Kidney (tissue), 14 donors: ENCODE measurements around the gene CORO2A. TPM values are rescaled to one million over a fixed set of nuclear protein-coding genes. Genes with fewer than 3 reads are reported as not detected.

ENCODE experiments used
- DNase-seq, 5 donors: peaks; one replicate each; pipeline ENCODE4 v3.0.0-alpha.2; 2013 to 2020
- FAIRE-seq: peaks from 2 replicates; lab custom pipeline; 2012; peaks lifted over from hg19 to GRCh38; lab: Jason Lieb, UNC
- H3K27ac ChIP-seq, 2 donors: one replicate each; pipeline ENCODE4 v1.7.0; 2013; ENCODE audit warnings: low read depth in 2 of 2, low read length in 2 of 2, inconsistent platforms in 1 of 2
- H3K27me3 ChIP-seq: one replicate; pipeline ENCODE4 v1.7.1; 2013; ENCODE audit warnings: low read length, inconsistent platforms; ENCODE audit not compliant: control insufficient read depth, insufficient read depth
- H3K36me3 ChIP-seq, 3 donors: one replicate each; pipeline versions ENCODE4 v1.7.0 to v1.7.1; 2013; ENCODE audit warnings: low read length in 3 of 3, control low read depth in 1 of 3, inconsistent platforms in 1 of 3; ENCODE audit not compliant: insufficient read depth in 3 of 3, control insufficient read depth in 2 of 3
- H3K4me1 ChIP-seq, 3 donors: one replicate each; pipeline versions ENCODE4 v1.7.0 to v1.7.1; 2013; ENCODE audit warnings: low read length in 3 of 3, inconsistent platforms in 1 of 3, low read depth in 1 of 3; ENCODE audit not compliant: control insufficient read depth in 2 of 3, insufficient read depth in 2 of 3
- H3K4me3 ChIP-seq, 3 donors: one replicate each; pipeline versions ENCODE4 v1.7.0 to v1.8.1; 2013; ENCODE audit warnings: low read length in 3 of 3, control low read depth in 1 of 3, inconsistent platforms in 1 of 3
- H3K9ac ChIP-seq, 3 donors: one replicate each; pipeline versions ENCODE4 v1.7.0 to v1.7.1; 2013; ENCODE audit warnings: low read length in 3 of 3, control low read depth in 1 of 3, inconsistent platforms in 1 of 3
- H3K9me3 ChIP-seq, 3 donors: one replicate each; pipeline versions ENCODE4 v1.7.0 to v1.7.1; 2013; ENCODE audit warnings: low read length in 3 of 3, control low read depth in 1 of 3, inconsistent platforms in 1 of 3; ENCODE audit not compliant: control insufficient read depth in 2 of 3, insufficient read depth in 1 of 3
- intact Hi-C: fragments of 100-400 bp; cut with DNase I; formaldehyde crosslinking; loops from one replicate; pipeline ENCODE4 v1.11.1; 2022
- polyA plus RNA-seq: library from polyadenylated mRNA; stranded (reverse); fragments of 350-450 nt; fragmentation: Illumina TruSeq; extraction: RNeasy Lipid Tissue Mini Kit (QIAGEN cat#74804); gene quantifications from one replicate; pipeline ENCODE4 v1.2.3, GENCODE V29; 2014; ENCODE audit warnings: low read depth, low replicate concordance; ENCODE audit not compliant: insufficient read depth
- total RNA-seq: library from RNA; stranded (reverse); fragmentation: NEBNext Ultra II Directional; extraction: Animal tissue kit (Norgen Biotek cat#: 25700); gene quantifications from one replicate; pipeline ENCODE4 v1.2.1, GENCODE V29; 2021
- TF ChIP-seq, protein P1 (sequence below): IDR thresholded peaks from 3 replicates; pipeline ENCODE4 v1.5.1; 2012; ENCODE audit warnings: mild to moderate bottlenecking, moderate library complexity, borderline replicate concordance; ENCODE audit not compliant: insufficient read depth; ENCODE audit errors: extremely low read depth
- donor health status: control.
- donor health status: control.
- donor health status: control.
- donor health status: control.
- donor health status: control.
- donor health status: DM: yes; HTN: yes; CAD: no.
- donor health status: Normal renal cell carcinoma (clear cell type).

The CORO2A gene
- total and polyA plus RNA-seq, 2 donors from 2014 or later, result 0.90 to 5.3 TPM

DNA sequence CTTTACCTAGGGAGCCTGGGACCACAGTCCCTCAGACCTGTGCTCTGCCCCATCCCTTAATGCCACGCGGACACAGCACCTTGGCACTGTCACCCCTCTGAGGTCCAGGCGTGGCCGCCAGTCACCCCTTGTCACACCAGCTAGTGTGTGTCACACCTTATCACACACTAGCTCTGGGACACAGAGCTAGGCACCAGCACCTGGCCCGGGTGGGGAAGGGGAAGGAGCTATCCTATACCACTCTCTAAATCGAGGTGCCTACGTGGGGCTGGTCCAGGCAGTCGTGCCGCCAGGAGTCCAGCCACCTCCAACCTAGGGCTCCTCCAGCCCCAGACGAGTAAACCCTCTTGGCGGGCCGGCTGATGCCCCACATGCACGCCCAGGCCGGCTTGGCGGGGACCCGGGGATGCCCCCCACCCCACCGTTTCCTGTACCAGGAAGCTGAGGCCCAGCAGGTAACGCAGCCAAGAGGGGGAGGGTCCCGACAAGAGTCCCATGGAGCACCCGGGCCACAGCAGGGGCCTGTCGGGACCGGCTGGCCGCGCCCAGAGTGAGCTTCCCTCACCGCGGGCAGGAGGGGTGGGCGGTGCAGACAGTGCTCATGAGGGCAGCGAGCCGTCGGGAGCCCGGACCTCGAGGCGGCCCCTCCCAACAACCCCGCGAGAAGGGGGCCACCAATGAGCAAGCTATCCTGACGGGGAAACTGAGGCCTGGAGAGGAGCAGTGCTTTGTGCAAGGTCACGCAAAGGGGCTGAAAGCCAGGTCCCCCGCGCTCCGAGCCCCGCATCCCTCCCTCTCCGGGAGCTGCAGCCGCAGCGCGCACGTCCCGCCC, 550 bp downstream of the CORO2A start:
- Histone ChIP-seq H3K36me3 (no peaks in the 10 kb centered on the region), H3K9me3 (no peaks in the 10 kb centered on the region), H3K4me1 (peaks cover 0 to 3% (median 0%) of the 10 kb centered on the region in 3 donors), H3K4me3 (peak overlapping the region; percentile 26 to 58 (median 55)), H3K9ac (no peak overlapping the region), H3K27me3 (no peaks in the 10 kb centered on the region), H3K27ac (no peak overlapping the region)
- TF ChIP-seq, protein P1, sequence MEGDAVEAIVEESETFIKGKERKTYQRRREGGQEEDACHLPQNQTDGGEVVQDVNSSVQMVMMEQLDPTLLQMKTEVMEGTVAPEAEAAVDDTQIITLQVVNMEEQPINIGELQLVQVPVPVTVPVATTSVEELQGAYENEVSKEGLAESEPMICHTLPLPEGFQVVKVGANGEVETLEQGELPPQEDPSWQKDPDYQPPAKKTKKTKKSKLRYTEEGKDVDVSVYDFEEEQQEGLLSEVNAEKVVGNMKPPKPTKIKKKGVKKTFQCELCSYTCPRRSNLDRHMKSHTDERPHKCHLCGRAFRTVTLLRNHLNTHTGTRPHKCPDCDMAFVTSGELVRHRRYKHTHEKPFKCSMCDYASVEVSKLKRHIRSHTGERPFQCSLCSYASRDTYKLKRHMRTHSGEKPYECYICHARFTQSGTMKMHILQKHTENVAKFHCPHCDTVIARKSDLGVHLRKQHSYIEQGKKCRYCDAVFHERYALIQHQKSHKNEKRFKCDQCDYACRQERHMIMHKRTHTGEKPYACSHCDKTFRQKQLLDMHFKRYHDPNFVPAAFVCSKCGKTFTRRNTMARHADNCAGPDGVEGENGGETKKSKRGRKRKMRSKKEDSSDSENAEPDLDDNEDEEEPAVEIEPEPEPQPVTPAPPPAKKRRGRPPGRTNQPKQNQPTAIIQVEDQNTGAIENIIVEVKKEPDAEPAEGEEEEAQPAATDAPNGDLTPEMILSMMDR, result no peak
- no peak for FAIRE-seq
- intact Hi-C loops, result no loop called here
- DNase-seq, result peak; percentile 27 to 84 (median 51)

DNA sequence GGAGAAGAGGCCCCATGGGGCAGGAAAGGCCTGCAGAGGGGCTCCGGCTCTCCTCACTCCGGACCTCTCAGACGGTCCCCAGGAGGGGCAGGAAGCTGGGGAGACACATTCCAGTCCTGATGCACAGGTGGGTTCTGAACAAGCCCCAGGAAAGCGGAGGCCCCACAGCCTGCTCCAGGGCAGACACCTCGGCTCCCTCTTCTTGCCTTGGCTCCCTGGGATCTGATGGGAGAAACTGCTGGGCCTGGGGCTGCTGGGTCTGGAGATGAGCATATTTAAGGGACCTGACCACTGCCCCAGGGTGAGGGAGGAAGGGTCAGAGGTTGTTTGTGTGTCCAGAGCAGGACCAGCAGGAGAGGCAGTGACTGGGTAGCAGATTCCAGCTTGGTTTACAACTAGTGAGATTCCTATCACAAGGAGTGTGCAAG, 1.2 kb downstream of the CORO2A start:
- intact Hi-C loops, result no loop called here
- Histone ChIP-seq H3K4me1 (peaks cover 0 to 3% (median 0%) of the 10 kb centered on the region in 3 donors), H3K4me3 (no peak overlapping the region), H3K9ac (no peak overlapping the region), H3K9me3 (no peaks in the 10 kb centered on the region), H3K36me3 (no peaks in the 10 kb centered on the region), H3K27ac (no peak overlapping the region), H3K27me3 (no peaks in the 10 kb centered on the region)
- no peak for DNase-seq
- TF ChIP-seq, protein P1, result no peak
- FAIRE-seq, result no peak

GRCh38 chr9:98190757-98191105, 1.7 kb downstream of the CORO2A start:
- TF ChIP-seq, protein P1, result no peak
- no peak overlapping the region for H3K4me3 ChIP-seq
- no peaks in the 10 kb centered on the region for H3K27me3 ChIP-seq
- FAIRE-seq, result no peak
- H3K27ac ChIP-seq, result no peak overlapping the region
- intact Hi-C loops, result no loop called here
- H3K9ac ChIP-seq, result no peak overlapping the region
- H3K4me1 ChIP-seq, result peaks cover 0 to 3% (median 0%) of the 10 kb centered on the region in 3 donors
- H3K9me3 ChIP-seq, result no peaks in the 10 kb centered on the region
- no peaks in the 10 kb centered on the region for H3K36me3 ChIP-seq
- no peak for DNase-seq
